SK-N-SH treated with all-trans-retinoic acid at 6 μM for 48 hours (cell line): Measurements from ENCODE around the gene RBM12.
"Not testable (repeated sequence)": the region's sequence is repeated elsewhere in the genome, so short reads cannot be mapped to it uniquely, and the experiment has no call there.

Experiments
- ATAC-seq: fragments of 200-7000 bp; cut with Tn5 transposase; 3 replicates; pipeline ENCODE4 v1.9.1; 2020; ENCODE audit warnings: mild to moderate bottlenecking, moderate library complexity
- ARNTL ChIP-seq: fragments of 450-650 bp; formaldehyde crosslinking; IDR thresholded peaks from 2 replicates; pipeline ENCODE4 v1.5.0; 2020; ENCODE audit warnings: low read depth, mild to moderate bottlenecking, moderate library complexity, borderline replicate concordance
- BACH2 ChIP-seq: fragments of 250-450 bp; sonication (Bioruptor Pico); IDR thresholded peaks from 2 replicates; pipeline ENCODE4 v1.9.0; 2021; ENCODE audit warnings: mild to moderate bottlenecking, borderline replicate concordance
- CREB5 ChIP-seq: fragments of 250-450 bp; sonication (Bioruptor Pico); IDR thresholded peaks from 2 replicates; pipeline ENCODE4 v1.5.1; 2020; ENCODE audit warnings: low read depth, mild to moderate bottlenecking, moderate library complexity
- CSDC2 ChIP-seq: fragments of 250-450 bp; sonication (Bioruptor Pico); IDR thresholded peaks from 2 replicates; pipeline ENCODE4 v1.5.0; 2020; ENCODE audit warnings: mild to moderate bottlenecking, moderate library complexity
- CSRNP3 ChIP-seq: fragments of 250-450 bp; sonication (Bioruptor Pico); IDR thresholded peaks from 2 replicates; pipeline ENCODE4 v1.5.1; 2021; ENCODE audit warnings: mild to moderate bottlenecking, moderate library complexity
- ESRRG ChIP-seq: fragments of 250-450 bp; sonication (Bioruptor Pico); IDR thresholded peaks from 2 replicates; pipeline ENCODE4 v1.6.1; 2021; ENCODE audit warnings: mild to moderate bottlenecking
- GLIS3 ChIP-seq: fragments of 250-450 bp; sonication (Bioruptor Pico); IDR thresholded peaks from 2 replicates; pipeline ENCODE4 v1.5.0; 2020; ENCODE audit warnings: mild to moderate bottlenecking, moderate library complexity
- OSR1 ChIP-seq: fragments of 250-450 bp; sonication (Bioruptor Pico); IDR thresholded peaks from 2 replicates; pipeline ENCODE4 v1.8.0; 2022; ENCODE audit warnings: moderate library complexity, mild to moderate bottlenecking, inconsistent platforms
- PATZ1 ChIP-seq: fragments of 250-450 bp; sonication (Bioruptor Pico); IDR thresholded peaks from 2 replicates; pipeline ENCODE4 v1.8.0; 2020; ENCODE audit warnings: mild to moderate bottlenecking, moderate library complexity, borderline replicate concordance
- PPARA ChIP-seq: fragments of 250-450 bp; sonication (Bioruptor Pico); IDR thresholded peaks from 2 replicates; pipeline ENCODE4 v1.5.0; 2020; ENCODE audit warnings: mild to moderate bottlenecking, borderline replicate concordance
- RARB ChIP-seq: fragments of 250-450 bp; sonication (Bioruptor Pico); IDR thresholded peaks from 2 replicates; pipeline ENCODE4 v1.8.0; 2021; ENCODE audit warnings: mild to moderate bottlenecking, moderate library complexity
- SNAI2 ChIP-seq: fragments of 250-450 bp; sonication (Bioruptor Pico); IDR thresholded peaks from 2 replicates; pipeline ENCODE4 v1.5.0; 2020; ENCODE audit warnings: mild to moderate bottlenecking, moderate library complexity
- TCF4 ChIP-seq: fragments of 250-450 bp; sonication (Bioruptor Pico); IDR thresholded peaks from 2 replicates; pipeline ENCODE4 v1.8.0; 2021; ENCODE audit warnings: mild to moderate bottlenecking, moderate library complexity, borderline replicate concordance
- TOX ChIP-seq: fragments of 250-450 bp; sonication (Bioruptor Pico); IDR thresholded peaks from 2 replicates; pipeline ENCODE4 v1.8.0; 2021; ENCODE audit warnings: mild to moderate bottlenecking, moderate library complexity, borderline replicate concordance
- TSHZ2 ChIP-seq: fragments of 250-450 bp; sonication (Bioruptor Pico); IDR thresholded peaks from 2 replicates; pipeline ENCODE4 v1.5.0; 2020; ENCODE audit warnings: mild to moderate bottlenecking, moderate library complexity
- ZFP3 ChIP-seq: fragments of 250-450 bp; sonication (Bioruptor Pico); IDR thresholded peaks from 2 replicates; pipeline ENCODE4 v1.5.0; 2020; ENCODE audit warnings: mild to moderate bottlenecking, moderate library complexity
- ZFP30 ChIP-seq: fragments of 450-650 bp; formaldehyde crosslinking; IDR thresholded peaks from 2 replicates; pipeline ENCODE4 v1.5.0; 2022; ENCODE audit warnings: mild to moderate bottlenecking, moderate library complexity
- ZNF565 ChIP-seq: fragments of 450-650 bp; formaldehyde crosslinking; conservative IDR thresholded peaks from 2 replicates; pipeline ENCODE4 v1.5.0; 2020; ENCODE audit warnings: low read depth, mild to moderate bottlenecking, moderate library complexity
- ZNF70 ChIP-seq: fragments of 450-650 bp; formaldehyde crosslinking; IDR thresholded peaks from 2 replicates; pipeline ENCODE4 v1.5.0; 2020; ENCODE audit warnings: mild to moderate bottlenecking, moderate library complexity

The RBM12 gene

GRCh38 chr20:35708502-35708901 lies 43.8 kb upstream of the RBM12 start (continued):
- TF ChIP-seq ZNF70 (CRISPR knock-in tag): no peak
- no peak for TF ChIP-seq GLIS3
- no peak for TF ChIP-seq SNAI2
- TF ChIP-seq CSDC2: no peak
- no peak for TF ChIP-seq ZFP30 (CRISPR knock-in tag)
- TF ChIP-seq TCF4 (CRISPR knock-in tag): no peak
- no peak for TF ChIP-seq RARB (CRISPR knock-in tag)
- no peak for TF ChIP-seq PATZ1
- TF ChIP-seq ARNTL (CRISPR knock-in tag): no peak
- TF ChIP-seq OSR1 (CRISPR knock-in tag): no peak
- TF ChIP-seq TOX (CRISPR knock-in tag): no peak
- no peak for TF ChIP-seq CSRNP3 (CRISPR knock-in tag)
- TF ChIP-seq ZNF565: no peak
- TF ChIP-seq BACH2 (CRISPR knock-in tag): no peak

- not testable (repeated sequence) for ATAC-seq
Observed at GRCh38 chr20:35706591-35707529, 42.2 kb upstream of the RBM12 start.

- not testable (repeated sequence) for ATAC-seq
Observed at GRCh38 chr20:35705894-35706293, 41.2 kb upstream of the RBM12 start.

- ATAC-seq: no peak
- TF ChIP-seq TSHZ2 (CRISPR knock-in tag) (no peak), PPARA (no peak), ARNTL (CRISPR knock-in tag) (no peak), SNAI2 (no peak), ESRRG (no peak), ZFP30 (CRISPR knock-in tag) (no peak), ZFP3 (CRISPR knock-in tag) (no peak), RARB (CRISPR knock-in tag) (no peak), TCF4 (CRISPR knock-in tag) (no peak), TOX (CRISPR knock-in tag) (no peak), OSR1 (CRISPR knock-in tag) (no peak), CSDC2 (no peak), CREB5 (CRISPR knock-in tag) (no peak), CSRNP3 (CRISPR knock-in tag) (no peak)
Observed at GRCh38 chr20:35704514-35705261, 40.0 kb upstream of the RBM12 start.
